ENCODE data around the gene NPY4R2.
"Not testable (repeated sequence)": the region's sequence is repeated elsewhere in the genome, so short reads cannot be mapped to it uniquely, and the experiment has no call there.

NPY4R2 gene

DNA sequence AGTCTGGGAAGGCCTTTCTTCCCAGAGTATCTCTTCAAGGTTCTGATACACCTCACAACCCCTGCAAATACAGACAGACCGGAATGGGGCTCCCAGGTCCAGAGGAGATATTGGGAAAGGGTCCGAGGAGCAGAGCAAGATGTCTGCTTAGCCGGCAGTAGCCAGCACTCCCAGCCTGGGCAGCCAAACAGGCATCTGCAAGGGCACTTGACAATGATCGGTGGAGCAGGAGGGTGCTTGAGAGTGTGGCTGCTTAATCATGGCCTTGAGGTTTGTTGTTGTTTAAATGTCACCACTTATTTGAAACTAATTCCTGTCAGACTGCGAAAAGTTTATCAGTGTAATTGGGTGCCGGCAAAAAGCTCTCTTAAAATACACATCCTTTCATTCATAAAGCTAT, 15.0 kb downstream of the NPY4R2 start:
- not testable (repeated sequence) for DNase-seq

DNA sequence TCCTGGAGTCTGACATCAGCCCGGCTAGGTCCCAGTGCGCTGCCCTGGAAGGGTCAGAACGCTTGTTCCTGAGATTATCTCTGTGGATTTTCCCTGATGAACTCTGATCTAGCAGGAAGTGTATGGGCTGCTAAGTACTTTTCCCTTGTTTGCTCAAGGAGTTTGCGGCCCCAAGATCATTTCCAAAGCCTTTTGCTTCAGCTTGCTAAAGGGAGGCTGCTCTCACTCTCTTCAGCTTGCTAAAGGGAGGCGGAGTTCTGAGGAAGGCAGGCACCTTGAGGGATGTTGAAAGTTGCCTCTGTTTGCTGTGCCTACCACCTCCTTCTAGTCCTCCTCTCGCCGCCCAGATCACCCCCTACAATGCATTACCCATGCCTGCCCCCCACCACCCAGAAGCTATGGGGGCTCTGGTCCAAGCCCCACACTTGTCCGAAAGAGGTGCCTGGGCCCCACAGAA, 18.3 kb downstream of the NPY4R2 start:
- DNase-seq = not testable (repeated sequence)

DNA sequence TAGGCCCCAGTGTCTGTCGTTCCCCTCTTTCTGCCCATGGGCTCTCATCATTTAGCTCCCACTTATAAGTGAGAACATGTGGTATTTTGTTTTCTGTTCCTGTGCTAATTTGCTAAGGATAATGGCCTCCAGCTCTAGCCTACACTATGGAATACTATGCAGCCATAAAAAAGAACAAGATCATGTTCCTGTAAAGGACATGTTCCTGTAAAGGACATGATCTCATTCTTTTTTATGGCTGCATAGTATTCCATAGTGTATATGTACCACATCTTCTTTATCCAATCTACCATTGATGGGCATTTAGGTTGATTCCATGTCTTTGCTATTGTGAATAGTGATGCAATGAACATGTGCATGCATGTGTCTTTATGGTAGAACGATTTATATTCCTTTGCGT, 19.2 kb downstream of the NPY4R2 start:
- DNase-seq = not testable (repeated sequence)

DNA sequence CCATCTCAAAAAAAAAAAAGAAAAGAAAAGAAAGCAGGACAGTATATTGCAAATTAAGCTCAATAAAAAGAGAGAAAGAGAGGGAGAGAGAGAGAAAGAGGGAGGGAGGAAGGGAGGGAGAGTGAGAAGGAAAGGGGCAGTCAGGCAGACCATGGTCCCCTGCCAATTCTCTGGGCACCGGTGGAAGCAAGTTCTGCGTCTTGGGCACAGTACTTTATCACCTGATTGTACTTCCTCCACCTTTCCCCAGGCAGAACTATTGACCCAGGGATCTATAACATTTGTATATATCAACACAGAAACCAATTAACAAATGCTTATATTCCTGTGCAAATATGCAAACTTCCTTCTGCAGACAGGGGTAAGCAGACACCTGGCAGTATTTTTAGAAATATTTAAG, 22.4 kb downstream of the NPY4R2 start:
- DNase-seq = not testable (repeated sequence)

DNA sequence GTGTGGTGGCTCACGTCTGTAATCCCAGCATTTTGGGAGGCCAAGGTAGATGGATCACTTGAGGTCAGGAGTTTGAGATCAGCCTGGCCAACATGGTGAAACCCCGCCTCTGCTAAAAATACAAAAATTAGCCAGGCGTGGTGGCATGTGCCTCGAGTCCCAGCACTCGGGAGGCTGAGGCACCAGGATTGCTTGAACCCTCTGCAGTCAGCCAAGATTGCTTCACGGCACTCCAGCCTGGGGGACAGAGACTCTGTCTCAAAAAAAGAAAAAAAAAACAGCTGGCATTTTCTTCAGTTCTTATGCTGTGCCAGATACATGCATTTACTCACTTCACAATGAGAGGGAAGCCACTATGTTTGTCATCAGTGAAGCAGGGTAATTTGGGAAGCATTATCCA, 22.9 kb downstream of the NPY4R2 start:
- DNase-seq = not testable (repeated sequence)

DNA sequence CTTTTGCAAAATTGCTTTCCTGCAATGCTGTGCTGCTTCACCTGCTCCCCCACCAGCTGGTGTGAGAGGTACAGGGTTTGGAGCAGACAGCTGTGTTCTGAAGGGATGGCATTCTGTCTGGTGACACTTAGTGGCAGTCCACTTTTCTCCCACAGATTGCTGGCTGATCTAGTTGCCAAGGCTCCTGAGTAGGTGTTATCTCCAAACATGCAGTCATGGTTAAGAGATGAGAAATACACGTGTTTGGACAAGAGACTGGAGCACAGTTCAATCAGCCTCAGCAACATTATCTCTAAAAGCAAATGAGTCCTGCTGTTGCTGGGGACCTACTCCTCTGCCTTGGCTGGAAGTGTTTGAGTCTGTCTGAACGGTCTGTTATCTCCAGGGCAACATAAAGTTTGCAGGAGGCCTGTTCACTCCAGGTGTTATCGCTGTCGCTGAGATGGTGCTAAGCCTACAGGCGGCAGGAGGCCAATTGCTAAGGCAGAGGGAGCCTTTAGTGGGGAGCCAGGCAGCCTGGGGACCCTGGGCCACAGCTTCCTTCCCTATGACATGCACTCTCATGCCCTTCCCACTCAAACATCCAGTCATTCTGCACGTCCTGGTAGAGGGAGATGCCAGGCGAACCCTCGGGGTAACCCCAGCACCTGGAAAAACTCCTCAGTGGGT, 24.0 kb downstream of the NPY4R2 start:
- not testable (repeated sequence) for DNase-seq

DNA sequence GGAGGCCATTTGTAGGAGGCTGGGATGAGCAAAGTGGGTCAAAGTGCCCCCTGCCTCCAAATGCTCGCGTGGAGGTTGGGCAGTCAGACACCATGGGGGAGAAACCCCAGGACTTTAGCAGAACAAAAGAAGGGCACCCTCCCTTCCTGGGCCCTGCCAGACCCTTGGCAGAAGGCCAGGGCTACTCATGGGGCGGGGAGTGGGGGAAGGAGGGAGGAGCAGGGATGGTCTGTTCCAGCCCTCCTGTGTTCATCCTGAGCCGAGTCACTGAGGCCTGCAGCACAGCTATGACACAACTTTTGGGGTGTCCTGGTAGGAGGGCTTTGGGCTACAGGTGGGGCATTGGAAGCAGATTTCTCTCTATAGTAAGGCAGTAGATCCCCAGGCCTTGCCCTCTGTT, 24.9 kb downstream of the NPY4R2 start:
- not testable (repeated sequence) for DNase-seq

DNA sequence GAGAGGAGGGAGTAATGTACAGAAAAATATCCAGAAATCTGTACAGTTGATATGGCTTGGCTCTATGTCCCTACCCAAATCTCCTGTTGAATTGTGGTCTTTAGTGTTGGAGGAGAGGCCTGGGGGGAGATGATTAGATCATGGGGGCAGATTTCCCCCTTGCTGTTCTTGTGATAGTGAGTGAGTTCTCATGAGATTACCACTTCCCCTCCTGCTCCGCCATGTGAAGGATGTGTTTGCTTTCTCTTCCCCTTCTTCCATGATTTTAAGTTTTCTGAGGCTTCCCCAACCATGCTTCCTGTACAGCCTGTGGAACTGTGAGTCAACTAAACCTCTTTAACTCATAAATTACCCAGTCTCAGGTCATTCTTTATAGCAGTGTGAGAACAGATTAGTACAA, 29.0 kb downstream of the NPY4R2 start:
- DNase-seq = not testable (repeated sequence)

DNA sequence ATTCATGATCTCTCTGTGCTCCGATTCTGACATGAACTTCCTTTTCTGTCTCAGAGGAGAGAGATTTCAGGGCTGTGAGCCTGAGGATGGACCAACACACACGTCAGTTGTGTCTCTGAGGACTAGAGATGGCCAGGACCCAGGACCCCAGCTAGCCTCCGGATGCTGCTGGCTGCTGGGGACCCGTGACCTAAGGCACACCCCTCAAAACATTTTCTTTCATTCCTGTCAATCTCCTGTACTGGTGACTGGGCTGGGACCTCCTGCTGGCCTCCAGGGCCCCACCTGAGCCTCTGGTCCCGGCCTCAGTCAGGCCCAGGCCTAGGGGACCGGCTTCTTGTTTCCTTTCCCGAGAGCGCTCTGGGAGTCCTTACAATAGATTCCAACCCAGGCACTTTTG, 38.7 kb downstream of the NPY4R2 start:
- DNase-seq = not testable (repeated sequence)

DNA sequence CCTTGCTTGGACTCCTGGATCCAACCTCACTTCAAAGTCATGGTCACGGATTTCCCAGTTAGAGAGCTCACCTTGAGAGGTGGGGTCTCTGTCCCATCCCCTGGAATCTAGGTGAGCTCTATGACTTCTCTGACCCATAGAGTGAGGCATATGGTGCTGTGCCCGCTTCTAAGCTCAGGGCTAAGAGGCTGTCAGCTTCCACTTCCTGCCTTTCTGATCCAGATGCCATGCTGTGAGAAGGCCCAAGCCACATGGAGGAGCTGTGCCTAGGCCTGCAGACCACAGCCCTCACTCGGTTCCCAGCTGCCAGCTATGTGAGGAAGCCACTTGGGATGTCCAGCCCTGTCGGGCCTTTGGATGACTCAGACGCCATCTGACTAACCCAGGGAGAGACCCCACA, 41.2 kb downstream of the NPY4R2 start:
- DNase-seq = not testable (repeated sequence)

DNA sequence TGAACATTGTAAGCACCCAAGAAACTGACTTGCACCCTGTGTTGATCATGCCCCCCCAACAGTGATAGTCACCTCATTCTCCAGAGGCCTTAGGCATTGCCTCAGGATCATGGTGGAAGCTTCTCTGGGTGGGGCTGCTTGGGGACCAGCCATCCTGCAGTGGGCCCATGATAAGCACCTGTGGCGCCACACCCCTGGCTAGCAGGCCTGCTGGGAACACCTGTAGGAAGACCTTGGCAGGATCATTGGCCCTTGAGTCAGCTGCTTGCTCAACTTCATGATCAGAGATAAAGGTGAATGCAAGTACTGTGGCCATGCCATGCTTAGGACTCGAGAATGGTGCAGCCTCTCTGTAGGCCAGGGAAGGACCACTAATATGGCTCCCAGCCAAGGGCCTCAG, 42.2 kb downstream of the NPY4R2 start:
- DNase-seq = not testable (repeated sequence)

DNA sequence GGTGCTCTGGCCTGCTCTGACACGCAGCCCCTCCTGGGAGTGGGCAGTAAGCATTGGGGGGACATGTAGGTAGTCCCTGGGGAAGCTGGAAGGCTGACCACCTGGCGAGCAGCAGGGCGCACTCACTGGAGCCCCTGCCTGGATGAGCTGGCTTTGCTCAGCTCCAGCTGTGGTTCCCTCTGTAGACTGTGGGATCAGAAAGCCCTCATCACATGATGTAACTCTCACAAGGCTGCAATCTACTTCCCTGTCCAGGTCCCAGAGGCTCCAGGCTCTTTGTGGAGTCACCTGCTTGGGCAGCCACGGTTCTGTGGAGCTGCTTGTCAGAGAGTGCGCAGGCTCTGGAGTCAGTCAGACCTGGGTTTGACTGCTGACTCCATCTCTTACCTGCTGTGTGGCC, 44.3 kb downstream of the NPY4R2 start:
- not testable (repeated sequence) for DNase-seq

DNA sequence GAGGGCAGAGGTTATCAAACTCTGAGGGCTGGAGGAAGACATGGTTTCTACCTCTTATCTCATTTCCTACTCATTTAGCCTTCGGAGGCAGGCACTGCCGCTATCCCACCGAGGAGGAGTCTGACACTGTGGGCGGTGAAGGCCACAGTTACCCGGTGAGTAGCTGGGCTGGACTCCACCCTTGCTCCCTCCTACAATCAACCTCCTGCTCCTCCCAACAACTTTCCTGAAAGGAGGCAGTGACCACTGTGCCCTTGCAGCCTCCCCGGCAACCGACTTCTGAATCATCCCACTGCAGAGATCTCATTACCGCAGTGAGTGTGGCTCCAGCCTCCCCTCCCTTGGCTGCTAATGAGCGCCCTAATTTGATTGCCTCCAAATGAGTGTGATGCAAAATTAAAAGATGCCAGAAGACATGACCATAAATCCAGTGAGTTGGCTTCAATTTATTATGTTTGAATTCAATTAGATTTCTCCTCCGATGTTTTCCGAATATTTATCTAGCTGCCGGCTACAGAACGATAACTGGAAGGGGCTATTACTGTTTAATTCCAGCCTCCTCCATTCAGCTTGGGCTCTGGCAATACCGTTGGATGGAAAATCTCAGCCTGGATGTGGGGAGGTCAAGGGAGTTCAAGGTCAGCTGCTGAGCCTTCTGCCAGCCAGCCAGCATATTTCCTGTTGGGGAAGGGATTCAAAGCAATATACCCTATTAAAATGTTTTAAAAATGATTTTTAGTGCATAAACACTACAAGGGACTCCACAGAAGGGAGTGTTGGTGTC, 46.0 kb downstream of the NPY4R2 start:
- DNase-seq = not testable (repeated sequence)

DNA sequence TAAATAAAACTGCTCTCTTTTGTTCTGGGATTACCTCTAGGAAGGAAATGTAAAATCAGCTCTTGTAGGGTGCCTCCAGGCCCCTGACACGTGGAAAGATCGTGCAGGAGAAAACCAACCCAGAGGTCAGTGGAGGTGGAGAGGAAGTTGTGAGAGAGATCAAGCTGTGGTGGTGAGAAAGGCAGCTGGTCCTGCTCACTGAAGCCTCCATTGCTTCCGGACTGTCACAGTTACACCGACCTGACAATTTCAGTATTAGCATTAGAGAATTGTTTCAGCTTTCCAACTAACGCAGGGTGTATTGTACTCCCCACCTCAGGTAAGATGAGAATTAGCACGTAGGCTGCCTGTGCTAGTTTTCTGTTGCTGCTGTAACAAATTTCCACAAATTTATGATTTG, 50.5 kb downstream of the NPY4R2 start:
- DNase-seq = not testable (repeated sequence)

DNA sequence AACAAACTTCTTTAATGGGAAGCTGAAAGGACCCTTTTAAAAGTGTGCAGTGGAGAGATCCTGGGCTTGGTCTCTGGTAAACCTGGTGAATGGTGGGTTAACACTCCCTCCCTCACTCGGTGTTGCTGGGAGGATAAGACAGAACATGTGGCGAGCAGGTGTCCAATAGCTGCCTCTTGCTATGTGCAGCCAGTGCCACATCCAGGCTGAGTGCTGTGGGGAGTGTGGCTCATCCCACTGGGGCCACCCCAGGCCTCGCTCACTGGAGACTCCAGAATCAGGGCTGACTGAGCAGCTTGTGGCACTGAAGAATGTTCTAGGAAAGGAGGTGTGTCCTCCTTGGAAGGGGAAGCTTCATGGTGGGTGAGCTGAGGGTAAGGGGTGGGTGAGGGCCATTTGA, 51.6 kb downstream of the NPY4R2 start:
- DNase-seq = not testable (repeated sequence)

DNA sequence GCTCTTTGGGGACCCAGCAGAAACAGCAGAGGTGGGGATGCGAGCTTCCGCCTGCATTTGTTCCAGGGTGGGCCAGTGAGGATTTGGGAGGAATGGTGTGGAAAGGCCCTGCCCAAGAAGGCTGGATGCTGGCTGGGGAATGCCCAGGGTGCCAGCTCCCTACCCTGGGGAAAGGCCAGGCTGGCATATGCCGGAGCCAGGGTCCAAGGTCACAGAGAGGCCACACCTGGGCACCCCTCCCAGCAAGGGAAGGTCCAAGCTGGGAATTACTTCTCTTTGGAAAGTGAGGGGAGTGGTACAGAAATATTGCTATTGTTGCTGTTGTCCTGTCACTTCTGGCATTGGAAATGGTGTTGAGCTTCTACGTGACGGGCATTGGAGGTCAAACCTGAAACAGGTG, 53.1 kb downstream of the NPY4R2 start:
- not testable (repeated sequence) for DNase-seq

DNA sequence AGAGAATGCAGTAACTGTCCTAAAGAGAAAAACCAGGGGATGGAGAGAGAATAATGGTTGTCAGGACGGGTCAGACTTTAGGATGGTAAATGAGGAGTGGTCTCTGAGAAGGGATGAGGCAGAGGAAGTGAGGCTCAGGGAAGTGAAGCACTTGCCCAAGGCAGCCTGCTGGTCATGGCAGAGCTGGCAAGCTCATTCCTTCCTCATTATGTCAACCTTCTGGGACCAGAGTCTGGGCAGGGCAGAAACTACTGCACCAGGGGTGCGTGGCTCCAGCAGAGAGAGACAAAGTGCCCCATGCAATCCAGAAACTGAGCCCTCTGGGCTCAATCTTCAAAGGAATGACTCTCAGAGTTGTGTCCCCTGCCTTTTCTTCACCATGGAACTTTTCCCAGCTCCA, 53.6 kb downstream of the NPY4R2 start:
- not testable (repeated sequence) for DNase-seq

All from NCI-H1048 (cell line).